ENCODE results near the gene CD82.

- no peak for TF ChIP-seq POLR2A (IDR thresholded peaks at IDR 0.05)
- TF ChIP-seq, protein P1, sequence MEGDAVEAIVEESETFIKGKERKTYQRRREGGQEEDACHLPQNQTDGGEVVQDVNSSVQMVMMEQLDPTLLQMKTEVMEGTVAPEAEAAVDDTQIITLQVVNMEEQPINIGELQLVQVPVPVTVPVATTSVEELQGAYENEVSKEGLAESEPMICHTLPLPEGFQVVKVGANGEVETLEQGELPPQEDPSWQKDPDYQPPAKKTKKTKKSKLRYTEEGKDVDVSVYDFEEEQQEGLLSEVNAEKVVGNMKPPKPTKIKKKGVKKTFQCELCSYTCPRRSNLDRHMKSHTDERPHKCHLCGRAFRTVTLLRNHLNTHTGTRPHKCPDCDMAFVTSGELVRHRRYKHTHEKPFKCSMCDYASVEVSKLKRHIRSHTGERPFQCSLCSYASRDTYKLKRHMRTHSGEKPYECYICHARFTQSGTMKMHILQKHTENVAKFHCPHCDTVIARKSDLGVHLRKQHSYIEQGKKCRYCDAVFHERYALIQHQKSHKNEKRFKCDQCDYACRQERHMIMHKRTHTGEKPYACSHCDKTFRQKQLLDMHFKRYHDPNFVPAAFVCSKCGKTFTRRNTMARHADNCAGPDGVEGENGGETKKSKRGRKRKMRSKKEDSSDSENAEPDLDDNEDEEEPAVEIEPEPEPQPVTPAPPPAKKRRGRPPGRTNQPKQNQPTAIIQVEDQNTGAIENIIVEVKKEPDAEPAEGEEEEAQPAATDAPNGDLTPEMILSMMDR (IDR thresholded peaks at IDR 0.05), result no peak
These were observed 34.8 kb downstream of the CD82 start for GRCh38 chr11:44600261-44600660.
